SH-SY5Y (cell line): ENCODE measurements around the gene NSD2.

Experiments used
- GATA2 ChIP-seq: IDR thresholded peaks from 2 replicates; pipeline ENCODE4 v1.6.1; 2011; ENCODE audit warnings: mild to moderate bottlenecking, low read depth, low read length
- GATA3 ChIP-seq: IDR thresholded peaks from 2 replicates; pipeline ENCODE4 v1.6.1; 2011; ENCODE audit warnings: low read depth, mild to moderate bottlenecking, low read length, moderate library complexity

NSD2 gene

GRCh38 chr4:1952058-1952700, 81.0 kb downstream of the NSD2 start:
- TF ChIP-seq GATA3, result no peak
- TF ChIP-seq GATA2, result no peak

GRCh38 chr4:1952719-1953118, 81.5 kb downstream of the NSD2 start:
- TF ChIP-seq GATA2, result no peak
- TF ChIP-seq GATA3, result no peak

- no peak for TF ChIP-seq GATA3
- no peak for TF ChIP-seq GATA2
Measured at GRCh38 chr4:1953335-1953734, 82.1 kb downstream of the NSD2 start.

GRCh38 chr4:1956631-1957030, 85.4 kb downstream of the NSD2 start:
- TF ChIP-seq GATA2 (no peak), GATA3 (no peak)

GRCh38 chr4:1958276-1959103, 87.3 kb downstream of the NSD2 start:
- TF ChIP-seq GATA3 (no peak), GATA2 (no peak)

- TF ChIP-seq GATA2 (no peak), GATA3 (no peak)
Measured at GRCh38 chr4:1959104-1959384, 87.9 kb downstream of the NSD2 start.

GRCh38 chr4:1960170-1960825, 89.1 kb downstream of the NSD2 start:
- TF ChIP-seq GATA3 (no peak), GATA2 (no peak)

GRCh38 chr4:1961038-1961437, 89.8 kb downstream of the NSD2 start:
- TF ChIP-seq GATA2 (no peak), GATA3 (no peak)

GRCh38 chr4:1961563-1961962, 90.4 kb downstream of the NSD2 start:
- TF ChIP-seq GATA2 (no peak), GATA3 (no peak)

GRCh38 chr4:1962980-1963379, 91.8 kb downstream of the NSD2 start:
- no peak for TF ChIP-seq GATA2
- TF ChIP-seq GATA3, result no peak

GRCh38 chr4:1964443-1964842, 93.2 kb downstream of the NSD2 start:
- TF ChIP-seq GATA3 (no peak), GATA2 (no peak)

GRCh38 chr4:1964971-1965370, 93.8 kb downstream of the NSD2 start:
- TF ChIP-seq GATA3, result no peak
- no peak for TF ChIP-seq GATA2

GRCh38 chr4:1967512-1968149, 96.4 kb downstream of the NSD2 start:
- TF ChIP-seq GATA2 (peak; percentile 79), GATA3 (peak; percentile 63; the same call in 1 of the 2 replicates)

- TF ChIP-seq GATA3, result no peak
Measured at GRCh38 chr4:1968686-1969295, 97.6 kb downstream of the NSD2 start.
